NCI-H187 (cell line): Measurements from ENCODE around the gene MAGEA9B.
"Not testable (repeated sequence)": the region's sequence is repeated elsewhere in the genome, so short reads cannot be mapped to it uniquely, and the experiment has no call there.

Experiments
- DNase-seq, 2 experiments: peaks; one replicate each; lab custom pipeline; 2025; lab: John Stamatoyannopoulos, UW

Gene MAGEA9B

DNA sequence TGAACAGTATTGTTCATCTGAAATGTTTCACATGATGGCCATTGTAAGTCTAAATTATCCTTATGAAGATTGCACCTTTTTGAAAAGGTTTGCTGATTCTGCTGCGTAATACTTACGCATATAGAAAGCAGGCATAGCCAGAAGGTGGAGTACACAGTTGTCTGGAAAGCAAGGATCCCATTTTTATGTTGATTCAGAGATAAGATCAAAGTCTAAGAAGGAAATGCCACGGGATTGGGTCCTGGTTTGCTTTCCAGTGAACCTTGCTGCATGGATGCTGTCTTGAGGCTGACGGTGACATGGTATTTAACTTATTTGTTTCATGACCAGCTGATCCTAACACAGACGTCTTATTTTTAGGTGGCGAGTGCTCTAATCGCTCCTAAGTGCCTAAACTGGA lies 15.5 kb downstream of the MAGEA9B start:
- no peak for DNase-seq

DNA sequence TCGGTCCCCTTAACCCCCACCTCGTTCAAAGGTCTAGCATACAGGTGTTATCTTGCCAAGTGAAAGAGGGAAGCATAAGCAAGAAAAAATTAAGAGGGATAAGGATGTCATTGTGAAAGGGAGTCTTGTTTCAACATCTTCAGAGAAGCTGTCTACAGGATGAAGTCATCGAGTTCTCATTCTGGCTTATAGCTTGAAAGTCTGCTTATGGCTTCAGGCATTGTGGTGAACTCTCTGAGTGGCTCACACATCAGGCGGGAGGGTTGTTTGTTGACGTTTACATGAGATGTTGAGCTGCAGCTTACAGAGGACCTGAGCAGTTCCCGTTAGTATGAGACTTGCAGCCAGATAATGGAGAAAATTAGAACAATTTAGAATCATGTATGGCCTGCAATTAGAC lies 16.6 kb downstream of the MAGEA9B start:
- no peak for DNase-seq

GRCh38 chrX:149569770-149570169 lies 17.5 kb downstream of the MAGEA9B start:
- no peak for DNase-seq

DNA sequence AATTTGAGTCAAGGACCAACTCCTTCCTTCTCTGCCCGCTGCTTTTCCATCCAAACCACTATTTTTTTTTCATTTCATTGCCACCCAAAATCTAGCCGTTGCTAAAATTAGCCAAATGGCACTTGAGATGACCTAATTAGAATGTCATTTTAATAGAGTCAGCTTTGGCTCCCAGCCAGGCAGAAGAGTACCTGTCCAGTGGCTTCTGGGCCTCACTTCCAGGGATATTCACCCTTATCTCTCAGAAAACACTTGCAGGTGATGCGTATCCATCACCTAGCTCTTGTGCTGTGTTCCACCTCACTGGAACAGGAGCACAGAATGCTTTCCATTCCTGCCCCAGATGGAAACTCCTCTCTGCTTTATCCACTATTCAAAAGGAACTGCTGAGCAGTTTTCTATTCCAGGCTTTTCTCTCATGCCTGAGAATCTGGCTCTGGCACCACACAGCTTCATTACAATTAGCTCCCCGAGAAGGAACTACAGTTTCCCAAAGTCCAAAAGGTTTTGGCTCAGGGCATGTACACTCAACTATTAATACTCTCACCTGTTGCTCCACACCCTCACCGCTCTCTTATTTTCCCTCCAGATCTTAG lies 18.5 kb downstream of the MAGEA9B start:
- peak; percentile 37 to 46 for DNase-seq

DNA sequence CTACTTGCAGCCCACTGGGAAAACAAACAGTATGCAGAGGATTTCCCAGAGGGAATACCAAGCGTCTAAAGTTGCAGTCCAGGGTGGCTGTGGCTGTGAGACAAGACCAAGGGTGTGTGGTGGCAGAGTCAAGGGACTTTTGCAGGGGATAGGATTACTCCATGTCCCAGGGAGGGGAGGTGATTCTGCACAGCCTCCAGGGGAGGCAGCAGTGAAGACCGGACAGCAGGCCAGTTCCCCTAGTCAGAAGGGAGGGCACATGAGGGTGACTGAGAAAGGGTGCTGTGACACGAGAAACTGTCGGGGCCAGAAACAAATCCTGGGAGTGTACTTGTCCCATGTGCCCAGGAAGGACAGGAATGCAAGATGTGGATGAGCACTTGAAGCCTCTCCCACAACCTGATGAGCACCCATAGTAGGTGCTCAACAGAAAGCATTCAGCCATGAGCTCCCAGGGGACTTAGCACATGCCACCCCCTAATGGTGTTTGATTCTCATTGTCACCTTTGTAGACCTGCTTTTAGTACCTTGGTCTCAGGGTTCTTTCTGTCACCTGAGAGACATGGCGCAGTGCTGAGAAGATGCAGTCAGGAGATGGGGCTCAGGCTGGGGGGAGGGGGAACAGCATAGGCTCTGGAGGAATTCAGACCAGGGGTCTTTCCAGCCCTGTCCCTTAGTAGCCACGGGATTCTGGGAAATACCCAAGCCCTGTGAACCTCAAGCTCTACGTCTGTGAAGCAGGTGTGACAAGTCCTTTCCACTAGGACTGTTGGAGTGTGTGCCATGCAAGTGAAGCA lies 19.4 kb downstream of the MAGEA9B start:
- no peak for DNase-seq

DNA sequence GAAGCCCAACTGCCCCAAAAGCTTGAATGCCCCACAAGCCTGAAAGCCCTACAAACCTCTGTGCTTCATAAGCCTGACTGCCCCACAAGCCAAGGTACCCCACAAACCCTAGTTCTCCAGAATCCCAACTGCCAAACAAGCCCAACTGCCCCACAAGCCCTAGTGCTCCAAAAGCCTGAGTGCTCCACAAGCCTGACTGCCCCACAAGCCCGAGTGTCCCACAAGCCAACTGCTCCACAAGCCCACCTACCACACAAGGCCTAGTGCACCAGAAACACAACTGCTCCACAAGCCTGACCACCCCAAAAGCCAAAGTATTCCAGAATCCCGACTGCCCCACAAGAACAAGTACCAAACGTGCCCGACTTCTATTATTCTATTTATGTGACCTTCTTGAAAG lies 23.9 kb downstream of the MAGEA9B start:
- no peak for DNase-seq

DNA sequence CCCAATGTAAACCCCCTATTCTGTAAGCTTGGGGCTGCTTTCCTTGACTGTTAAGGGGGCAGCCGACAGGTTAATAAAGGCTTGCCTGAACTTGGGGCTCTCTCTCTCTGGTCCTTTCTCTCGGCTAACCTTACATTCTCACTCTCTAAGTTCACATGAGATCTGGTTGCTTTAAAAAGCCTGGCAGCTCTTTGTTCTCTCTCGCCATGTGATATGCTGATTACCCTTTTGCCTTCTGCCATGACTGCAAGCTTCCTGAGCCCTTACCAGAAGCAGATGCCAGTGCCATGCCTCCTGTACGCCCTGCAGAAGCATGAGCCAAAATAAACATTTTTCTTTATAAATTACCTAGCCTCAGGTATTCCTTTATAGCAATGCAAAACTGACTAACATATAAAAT lies 32.0 kb downstream of the MAGEA9B start:
- DNase-seq: not testable (repeated sequence)

- not testable (repeated sequence) for DNase-seq
Observed at GRCh38 chrX:149551939-149552248, 35.4 kb downstream of the MAGEA9B start.

GRCh38 chrX:149551245-149551938 lies 35.9 kb downstream of the MAGEA9B start:
- not testable (repeated sequence) for DNase-seq

GRCh38 chrX:149550454-149550853 lies 36.8 kb downstream of the MAGEA9B start:
- DNase-seq: not testable (repeated sequence)

DNA sequence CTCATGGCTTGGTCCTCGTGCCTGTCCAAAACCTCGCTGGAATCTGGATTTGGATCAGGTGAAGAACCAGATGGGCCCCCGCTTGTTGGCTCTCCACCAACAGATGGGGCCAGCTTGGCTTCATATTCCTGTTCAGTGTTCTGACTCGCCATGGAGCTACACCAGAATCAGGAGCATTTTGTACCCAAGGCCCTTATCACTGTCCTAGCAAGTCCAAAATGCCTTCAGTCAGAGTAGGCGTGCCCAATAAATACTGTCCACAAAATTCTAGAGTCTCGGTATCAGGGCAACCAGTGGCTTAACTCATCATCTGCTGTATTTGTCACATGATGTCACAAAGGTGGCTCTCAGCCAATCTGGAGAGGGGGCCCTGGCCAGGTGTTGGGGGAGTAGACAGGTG lies 37.6 kb downstream of the MAGEA9B start, which contains the start of gene HSFX3:
Gene HSFX3, minus strand, starts transcription at position 224 of the 400 bp plus-strand sequence. Its CDS starts 72 bp downstream, at position 152.
- DNase-seq: not testable (repeated sequence)

- DNase-seq: not testable (repeated sequence)
Observed at GRCh38 chrX:149547782-149548181, 39.5 kb downstream of the MAGEA9B start.

- not testable (repeated sequence) for DNase-seq
Observed at GRCh38 chrX:149546962-149547361, 40.3 kb downstream of the MAGEA9B start.

DNA sequence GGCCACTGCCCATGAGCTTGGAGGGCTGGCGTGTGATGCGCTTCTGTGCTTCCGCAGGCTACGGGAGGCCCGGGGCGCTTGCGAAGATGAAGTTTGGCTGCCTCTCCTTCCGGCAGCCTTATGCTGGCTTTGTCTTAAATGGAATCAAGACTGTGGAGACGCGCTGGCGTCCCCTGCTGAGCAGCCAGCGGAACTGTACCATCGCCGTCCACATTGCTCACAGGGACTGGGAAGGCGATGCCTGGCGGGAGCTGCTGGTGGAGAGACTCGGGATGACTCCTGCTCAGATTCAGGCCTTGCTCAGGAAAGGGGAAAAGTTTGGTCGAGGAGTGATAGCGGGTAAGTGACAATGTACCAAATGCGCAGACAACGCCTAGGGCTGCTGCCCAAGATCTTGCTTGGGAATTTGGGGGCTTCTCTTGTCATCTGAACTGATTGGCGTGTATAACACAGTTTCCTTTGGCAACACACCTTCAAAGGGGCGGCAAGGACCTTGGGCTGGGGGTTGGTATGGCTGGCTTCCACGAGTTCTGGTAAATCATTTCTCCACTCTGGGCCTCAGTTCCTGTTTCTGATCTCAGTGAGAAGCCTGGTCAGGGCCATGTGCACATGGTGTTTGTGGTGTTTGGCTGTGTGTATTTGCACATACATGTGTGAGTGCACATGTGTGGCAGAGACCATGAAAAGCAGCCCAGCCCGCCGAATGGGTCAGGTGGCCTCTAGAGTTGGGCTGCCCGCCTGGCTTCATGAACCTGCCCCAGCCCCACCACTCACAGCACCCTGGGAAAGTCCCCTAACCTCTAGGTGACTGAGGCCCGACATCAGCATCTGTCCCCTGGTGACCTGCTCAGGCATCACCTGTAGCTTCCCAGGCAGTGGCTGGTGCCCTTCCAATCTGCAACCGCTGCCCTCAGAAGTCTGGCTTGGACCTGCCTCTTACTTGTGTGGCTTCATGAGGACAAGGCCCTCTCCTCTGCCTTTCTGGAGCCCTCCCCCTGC lies 41.4 kb downstream of the MAGEA9B start:
- DNase-seq: not testable (repeated sequence)

GRCh38 chrX:149541521-149542047 lies 45.7 kb downstream of the MAGEA9B start:
- no peak for DNase-seq

DNA sequence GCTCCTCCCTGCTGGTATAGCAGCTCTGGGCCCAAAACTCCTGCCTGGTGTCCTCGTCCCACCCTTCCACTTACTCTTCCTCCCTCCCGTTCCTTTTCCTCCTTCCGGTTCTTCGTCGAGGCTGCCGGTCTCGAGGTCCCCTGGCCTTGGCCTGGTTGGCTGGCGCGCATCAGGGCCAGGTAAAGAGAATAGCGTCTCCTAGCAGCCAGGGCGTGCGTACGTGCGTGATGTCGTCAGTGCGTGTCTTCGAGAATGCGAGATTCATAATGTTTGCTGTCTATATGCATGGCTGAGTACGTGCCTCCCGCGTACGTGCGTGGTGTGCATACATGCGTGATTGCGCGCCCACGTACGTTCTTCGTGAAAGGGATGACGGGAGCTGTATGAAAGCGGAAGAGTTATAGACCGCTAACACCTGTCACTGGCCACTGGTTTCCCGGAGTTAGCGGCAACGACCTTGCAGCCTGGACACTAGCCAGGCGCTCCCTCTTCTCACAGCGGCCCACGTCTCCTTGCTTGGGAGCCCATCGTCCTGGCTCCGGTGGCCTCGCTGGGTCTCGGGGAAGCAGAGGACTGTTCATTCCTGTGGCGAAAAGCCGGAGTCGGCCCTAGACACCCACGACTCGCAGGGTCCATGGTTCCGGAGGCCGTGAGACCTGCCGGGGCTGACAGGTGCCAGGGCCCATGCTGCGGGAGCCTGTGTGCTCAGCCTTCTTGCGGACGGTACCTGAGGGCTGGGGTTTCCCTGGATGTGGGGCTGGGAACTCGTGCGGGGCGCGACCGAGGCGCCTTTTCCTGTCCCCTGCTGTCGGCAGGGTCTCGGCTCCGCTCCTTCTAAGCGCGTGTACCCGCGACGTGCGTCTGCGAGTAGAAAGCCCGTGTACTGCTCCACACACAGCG lies 46.4 kb downstream of the MAGEA9B start, which contains the start of gene EOLA1:
Gene EOLA1, plus strand, starts transcription at position 392 of the 900 bp plus-strand sequence. CDS start 4,619 bp downstream, outside the sequence.
- peak; percentile 89 to 90 for DNase-seq

DNA sequence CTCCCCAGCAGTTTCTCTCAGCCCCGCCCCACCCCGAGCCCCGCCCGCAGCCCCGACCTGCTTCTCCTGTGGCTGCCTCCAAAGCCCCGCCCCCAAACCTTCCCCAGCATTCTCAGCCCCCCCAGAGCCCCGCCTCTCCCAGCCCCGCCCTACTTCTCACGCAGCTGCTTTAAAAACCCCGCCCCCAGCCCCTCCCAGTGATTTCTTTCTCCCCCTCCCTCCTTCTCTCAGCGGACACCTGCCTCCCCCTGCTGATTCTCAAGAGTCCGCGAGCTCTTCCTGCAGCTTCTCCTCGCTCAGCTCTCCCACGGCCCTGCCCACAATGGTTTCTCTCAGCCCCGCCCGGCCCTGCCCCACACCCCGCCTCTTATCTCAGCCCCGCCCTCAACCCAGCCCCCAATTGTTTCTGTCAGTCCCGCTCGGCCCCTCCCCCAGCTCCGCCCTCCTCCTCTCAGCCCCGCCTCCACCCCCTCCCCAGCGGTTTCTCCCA lies 47.1 kb downstream of the MAGEA9B start:
- DNase-seq: peak; percentile 97 to 99

GRCh38 chrX:149539283-149540130 lies 47.8 kb downstream of the MAGEA9B start:
- peak; percentile 93 to 95 for DNase-seq

- DNase-seq: not testable (repeated sequence)
Observed at GRCh38 chrX:149537474-149537873, 49.8 kb downstream of the MAGEA9B start.
